ENCODE results near the gene MOB2.
"Not testable (repeated sequence)": the region's sequence is repeated elsewhere in the genome, so short reads cannot be mapped to it uniquely, and the experiment has no call there.

The MOB2 gene

DNA sequence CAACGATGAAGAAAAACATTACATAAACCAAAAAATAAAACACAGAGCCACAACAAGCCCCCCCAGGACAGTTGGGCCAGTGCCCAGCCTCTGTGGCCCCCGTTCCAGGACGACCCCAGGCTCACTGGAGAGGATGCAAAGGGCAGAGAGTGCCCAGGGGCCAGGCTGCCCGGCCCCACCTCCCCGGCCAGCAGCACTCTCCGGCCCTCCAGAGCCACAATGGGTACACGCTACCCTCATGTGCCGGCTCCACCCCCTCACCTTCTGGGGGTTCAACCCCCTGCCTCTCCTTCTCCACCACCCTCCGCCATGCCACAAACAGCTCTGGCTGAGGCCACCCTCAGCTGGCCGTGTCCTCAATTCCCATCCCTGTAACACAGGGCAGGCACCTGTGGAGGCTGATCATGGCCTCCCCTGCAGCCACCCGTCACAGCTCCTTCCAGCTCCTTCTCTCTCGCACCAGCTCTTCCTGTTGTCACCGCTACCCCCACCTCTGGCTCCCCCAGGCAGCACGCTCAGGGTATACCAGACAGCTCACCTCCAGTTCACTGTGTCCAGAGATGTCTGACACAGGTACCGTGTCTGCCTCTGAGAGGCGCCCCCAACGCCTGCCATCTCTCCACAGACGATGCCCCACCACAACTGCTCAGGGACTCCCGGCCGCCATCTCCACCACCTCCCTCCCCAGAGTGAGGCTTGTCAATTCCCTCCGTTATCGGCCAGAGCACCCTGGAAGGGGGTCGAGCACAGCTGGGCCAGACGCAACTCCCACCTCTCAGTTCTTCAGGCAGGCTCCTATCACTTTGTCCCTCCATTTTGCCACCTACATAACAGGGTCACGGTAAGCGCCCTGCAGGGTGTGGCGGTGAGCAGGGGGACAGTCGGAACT, 30.8 kb upstream of the MOB2 start:
- DNase-seq, result no peak

DNA sequence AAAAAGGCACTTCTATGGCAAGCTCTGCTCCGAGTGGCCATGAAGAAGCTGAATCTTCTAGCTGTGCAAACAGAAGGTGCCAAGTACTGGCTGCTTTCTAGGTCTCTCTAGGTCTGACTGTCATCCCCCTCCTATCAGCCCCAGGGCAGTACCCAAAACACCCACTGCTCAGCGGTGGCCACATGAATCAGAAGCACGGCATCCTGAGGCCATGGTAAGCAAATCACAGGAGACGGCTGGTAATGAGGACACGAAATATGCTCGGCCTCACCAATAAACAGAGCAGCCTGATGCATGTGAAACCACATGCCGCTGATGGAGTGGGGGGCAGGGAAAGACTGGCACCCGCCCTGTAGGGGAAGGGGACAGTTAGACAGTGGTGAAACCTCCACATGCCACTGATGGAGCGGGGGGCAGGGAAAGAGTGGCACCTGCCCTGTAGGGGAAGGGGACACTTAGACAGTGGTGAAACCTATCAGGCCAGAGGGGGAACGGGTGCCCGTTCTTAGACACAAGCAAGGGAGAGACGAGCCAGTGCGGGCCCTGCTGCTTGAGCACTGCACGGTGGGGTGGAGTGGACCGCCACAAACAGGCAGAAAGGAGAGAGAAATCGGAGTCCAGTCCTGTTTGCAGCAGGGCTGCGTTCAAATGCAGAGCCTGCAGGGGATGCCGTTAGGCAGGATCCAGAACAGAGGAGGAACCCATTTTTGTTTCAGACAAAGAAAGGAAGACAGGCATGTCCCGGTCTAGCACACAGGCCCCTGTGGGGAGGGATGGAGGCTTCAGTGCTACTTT, 29.9 kb upstream of the MOB2 start:
- no peak for DNase-seq

DNA sequence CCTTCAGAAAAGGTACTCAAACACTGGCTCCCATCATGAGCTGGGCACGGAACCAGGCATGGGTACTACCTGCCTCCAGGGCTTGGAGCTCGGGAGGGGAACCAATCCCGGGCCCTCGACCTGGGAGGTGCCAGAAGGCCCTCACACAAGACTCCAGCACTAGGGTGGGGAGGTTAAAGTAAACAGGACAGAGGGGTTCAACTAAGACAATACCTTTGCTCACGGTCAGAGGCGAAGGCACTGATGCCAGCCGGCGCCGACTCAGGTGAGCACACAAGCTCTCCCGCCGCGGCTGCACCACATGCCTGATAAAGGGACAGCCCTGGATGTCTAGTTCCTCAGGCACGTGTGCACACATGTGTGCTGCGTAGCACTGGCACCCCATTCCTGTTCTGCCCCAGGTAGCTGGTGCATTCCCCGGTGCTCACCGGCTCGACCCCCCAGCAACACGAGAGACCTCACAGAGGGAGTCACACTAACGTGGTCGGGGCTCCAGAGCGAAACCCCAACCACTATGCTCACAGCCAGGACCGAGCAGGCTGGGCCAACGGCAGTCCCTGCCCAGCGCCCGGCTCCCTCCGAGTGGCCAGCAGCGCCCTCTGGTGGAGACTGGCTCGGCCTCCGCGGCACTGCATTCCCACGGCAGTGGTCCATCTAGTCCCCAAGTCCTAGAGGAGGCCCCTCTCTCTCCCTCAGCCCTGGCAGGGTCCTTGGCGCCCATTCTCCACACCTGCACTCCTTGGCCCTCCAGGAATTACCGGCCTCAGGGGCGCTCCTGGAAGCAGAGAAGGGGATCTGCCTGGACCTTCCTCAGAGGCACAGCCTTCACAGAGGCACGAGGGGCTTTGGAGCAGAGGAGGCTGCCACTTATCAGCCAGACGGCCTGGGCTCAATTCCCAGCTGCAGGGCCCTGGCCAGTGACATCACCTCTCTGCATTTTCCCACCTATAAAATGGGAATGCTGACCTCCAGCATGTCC, 28.8 kb upstream of the MOB2 start:
- DNase-seq, result peak; percentile 31

DNA sequence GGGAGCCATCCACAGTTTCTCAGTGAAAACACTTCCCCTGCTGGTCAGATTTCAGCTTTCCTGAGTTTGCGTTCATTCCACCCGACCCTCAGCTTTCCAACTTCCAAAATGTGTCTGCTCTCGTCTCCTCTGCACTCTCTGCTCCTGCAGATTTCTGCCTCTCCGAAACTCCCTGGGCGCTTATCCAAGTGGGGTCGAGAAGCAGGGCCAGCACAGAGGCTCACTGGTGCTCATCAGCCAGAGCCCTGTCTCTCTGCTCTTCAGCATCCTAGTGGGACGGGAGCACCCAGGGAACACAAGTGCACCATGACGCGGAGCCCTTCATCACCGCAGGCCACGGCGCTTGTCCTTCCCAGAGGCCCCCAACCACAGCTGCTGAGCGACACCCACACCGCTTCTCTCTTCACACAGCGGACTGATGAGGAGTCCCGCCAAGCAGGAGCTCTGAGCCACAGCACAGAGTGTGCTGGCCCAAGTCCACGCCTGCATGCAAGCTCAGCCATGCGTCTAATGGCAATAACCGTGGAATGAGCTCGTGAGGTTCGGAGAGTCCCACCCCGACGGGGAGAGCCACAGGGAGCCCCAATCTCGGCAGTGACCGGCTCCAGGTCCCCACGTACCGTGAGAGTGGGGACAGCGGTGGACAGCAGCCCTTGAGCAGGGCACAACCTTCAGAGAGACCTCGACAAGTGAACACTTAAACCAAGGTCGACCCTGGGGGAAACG, 27.9 kb upstream of the MOB2 start:
- DNase-seq, result no peak

DNA sequence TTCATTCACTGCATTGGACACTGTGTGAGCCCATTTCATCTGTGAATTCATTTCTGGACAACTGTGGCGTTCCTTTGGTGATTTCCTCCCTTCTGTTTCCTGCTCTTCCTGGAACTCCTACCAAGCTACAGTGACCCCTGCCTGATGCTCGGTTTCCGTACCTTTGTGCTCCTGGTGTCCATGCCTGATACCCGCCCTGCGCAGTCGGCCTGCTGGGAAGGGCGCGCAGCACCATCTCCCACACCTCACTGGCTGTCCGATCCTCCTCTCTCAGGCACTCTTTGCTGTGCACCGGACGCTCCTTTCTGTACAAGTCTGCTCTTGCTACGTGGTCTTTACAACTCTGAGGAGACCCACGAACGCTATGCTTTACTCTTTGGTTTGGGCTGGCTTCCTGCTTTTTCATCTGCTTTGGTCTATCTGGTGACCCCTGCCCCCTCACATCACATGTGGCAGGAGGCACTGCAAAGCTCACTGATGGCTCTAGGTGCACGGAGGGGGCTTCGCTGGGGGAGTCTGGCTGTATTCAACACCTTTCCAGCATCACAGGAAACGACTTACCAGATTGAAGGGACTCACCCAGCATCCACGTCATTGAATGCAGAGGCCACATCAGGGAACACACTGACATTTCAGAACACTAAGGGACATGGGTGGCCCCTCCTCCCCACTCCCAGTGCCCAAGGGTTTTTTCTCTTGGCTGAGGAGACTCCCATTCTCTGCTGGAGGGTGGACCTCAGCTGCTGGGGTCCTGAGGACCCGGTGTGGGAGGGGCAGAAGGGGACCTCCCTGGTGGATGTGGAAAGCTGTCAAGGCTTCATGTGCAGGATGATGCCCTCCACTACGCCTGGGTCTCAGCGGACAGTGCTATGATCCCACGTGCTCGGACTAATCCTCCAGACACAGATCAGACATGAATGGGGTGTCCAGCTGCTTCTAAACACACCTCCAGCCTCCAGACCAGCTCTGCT, 27.0 kb upstream of the MOB2 start:
- DNase-seq, result no peak

DNA sequence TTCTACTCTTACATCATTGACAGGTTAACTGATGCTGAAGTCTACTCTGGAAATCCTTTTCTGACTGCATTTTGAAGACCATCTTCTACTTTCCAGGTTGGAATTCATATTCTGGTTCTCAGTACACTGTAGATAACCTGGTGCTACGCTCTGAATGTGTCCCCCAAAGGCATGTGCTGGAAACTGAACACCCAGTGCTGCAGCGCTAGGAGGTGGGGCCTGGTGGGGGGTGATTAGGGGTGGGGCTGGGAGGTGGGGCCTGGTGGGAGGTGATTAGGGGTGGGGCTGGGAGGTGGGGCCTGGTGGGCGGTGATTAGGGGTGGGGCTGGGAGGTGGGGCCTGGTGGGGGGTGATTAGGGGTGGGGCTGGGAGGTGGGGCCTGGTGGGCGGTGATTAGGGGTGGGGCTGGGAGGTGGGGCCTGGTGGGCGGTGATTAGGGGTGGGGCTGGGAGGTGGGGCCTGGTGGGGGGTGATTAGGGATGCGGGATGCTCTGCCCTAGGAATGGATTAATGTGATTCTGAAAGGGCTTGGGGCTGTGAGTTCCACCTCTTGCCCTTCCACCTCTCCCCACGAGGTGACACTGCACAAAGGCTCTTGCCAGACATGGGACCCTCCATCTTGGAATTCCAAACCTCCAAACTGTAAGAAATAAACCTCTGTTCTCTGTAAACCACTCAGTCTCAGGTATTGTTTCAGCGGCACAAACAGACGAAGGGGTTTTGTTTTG, 26.1 kb upstream of the MOB2 start:
- DNase-seq, result not testable (repeated sequence)

DNA sequence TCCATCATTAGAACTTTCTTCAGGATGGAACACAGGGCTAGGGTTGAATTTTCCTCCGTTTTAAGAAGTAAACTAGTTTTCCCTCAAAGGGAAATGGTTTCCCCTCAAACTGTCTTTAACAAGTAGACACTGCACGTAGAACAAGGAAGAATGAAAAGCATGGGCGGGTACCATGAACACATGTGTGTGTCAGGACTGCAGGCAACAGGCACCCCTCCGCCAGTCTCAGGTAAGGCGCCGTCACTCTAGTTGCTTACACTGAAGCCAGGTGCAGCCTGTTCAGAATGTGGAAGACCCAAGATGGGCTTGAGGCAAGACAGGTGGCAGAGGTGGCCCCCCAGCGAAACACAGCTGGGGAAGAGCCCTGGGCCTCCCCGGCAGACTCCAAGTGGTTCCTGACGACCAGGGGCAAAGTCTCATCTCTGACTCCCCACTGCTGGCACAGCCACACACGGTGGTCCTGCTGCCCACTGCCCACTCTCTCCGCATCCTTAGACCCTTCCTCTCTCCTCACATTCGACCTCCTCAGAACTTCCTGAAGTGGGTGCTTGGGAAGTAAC, 25.4 kb upstream of the MOB2 start:
- no peak for DNase-seq

DNA sequence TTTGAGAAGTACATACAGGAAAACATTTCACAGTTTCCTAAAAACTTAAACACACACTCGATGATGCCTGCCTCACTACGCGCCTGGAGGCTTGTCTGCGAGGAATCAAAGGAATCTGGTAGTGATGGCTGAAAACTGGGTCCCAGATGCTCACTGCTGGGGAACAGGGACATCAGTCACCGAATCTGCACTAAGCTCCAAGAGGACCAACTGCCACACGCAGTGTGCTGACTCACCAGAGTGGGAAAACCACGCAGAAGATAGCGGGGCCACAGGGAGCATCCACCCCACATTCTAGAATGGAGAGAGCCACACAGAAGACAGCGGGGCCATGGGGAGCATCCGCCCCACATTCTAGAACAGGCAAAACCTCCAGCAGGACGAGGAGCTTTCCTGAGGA, 24.3 kb upstream of the MOB2 start:
- DNase-seq, result no peak

DNA sequence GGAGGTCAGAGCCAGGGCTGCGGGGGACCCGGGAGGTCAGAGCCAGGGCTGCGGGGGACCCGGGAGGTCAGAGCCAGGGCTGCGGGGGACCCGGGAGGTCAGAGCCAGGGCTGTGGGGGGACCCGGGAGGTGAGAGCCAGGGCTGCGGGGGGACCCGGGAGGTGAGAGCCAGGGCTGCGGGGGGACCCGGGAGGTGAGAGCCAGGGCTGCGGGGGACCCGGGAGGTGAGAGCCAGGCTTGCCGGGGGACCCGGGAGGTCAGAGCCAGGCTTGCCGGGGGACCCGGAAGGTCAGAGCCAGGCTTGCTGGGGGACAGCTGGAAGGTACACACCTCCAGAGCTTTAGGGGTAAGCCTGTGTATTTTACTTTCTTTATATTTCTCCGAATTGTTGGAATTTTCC, 23.8 kb upstream of the MOB2 start:
- DNase-seq, result not testable (repeated sequence)

DNA sequence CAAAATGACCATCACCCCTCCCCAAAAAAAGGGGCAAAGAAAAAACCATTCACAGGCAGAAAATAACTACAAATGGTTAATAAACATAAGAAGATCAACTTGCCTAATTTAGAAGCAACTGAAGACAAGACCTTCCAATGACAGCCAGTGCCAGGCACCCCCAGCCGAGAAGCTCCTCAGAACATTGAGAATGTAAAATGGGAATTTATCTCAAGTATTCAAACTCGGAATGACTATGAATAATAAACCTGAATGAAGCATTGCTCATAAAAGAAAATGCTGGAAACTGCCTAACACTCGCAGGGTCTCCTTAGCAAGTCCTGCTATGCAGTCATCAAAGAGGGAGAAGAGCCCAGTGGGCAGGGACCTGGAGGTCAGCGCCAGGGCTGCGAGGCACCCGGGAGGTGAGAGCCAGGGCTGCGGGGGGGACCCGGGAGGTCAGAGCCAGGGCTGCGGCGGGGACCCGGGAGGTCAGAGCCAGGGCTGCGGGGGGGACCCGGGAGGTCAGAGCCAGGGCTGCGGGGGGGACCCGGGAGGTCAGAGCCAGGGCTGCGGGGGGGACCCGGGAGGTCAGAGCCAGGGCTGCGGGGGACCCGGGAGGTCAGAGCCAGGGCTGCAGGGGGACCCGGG, 23.2 kb upstream of the MOB2 start:
- DNase-seq, result no peak

DNA sequence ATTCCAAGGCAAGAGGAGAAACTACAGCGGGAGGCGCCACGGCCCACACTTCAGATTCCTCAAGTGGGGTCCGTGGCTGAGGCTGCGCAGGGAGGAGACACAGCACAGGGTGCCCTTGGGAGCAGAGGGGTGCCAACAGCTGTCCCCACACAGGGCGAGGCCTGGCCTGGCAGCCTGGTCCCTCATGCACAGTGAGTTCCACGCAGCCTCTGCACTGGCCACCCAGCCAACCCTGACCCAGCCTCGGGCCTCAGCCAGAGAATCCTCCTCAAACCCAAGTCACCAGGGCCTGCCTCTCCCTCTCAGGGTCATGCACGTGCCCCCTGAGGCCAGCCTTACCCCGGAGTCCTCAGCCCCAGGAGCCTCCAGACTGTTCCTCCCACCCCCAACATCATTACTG, 22.4 kb upstream of the MOB2 start:
- no peak for DNase-seq

DNA sequence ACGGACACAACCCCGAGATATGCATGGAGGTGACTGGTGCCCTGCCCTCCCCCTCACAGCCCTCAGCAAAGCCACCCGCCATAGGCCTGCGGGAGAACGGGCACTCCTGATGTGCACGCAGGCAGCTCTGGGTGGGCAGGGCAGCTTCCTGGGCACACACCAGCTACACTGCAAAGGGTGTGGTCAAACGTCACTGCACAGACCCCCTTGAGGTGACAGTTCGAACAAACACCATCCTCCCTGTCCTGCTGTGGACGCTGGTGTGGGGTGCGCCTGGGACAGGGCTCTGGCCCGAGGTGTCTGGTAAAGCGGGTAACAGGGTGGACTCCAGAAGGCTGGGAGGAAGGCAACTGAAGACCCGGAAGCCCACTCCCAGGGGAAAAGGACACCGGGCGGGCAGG, 21.9 kb upstream of the MOB2 start:
- DNase-seq, result no peak

DNA sequence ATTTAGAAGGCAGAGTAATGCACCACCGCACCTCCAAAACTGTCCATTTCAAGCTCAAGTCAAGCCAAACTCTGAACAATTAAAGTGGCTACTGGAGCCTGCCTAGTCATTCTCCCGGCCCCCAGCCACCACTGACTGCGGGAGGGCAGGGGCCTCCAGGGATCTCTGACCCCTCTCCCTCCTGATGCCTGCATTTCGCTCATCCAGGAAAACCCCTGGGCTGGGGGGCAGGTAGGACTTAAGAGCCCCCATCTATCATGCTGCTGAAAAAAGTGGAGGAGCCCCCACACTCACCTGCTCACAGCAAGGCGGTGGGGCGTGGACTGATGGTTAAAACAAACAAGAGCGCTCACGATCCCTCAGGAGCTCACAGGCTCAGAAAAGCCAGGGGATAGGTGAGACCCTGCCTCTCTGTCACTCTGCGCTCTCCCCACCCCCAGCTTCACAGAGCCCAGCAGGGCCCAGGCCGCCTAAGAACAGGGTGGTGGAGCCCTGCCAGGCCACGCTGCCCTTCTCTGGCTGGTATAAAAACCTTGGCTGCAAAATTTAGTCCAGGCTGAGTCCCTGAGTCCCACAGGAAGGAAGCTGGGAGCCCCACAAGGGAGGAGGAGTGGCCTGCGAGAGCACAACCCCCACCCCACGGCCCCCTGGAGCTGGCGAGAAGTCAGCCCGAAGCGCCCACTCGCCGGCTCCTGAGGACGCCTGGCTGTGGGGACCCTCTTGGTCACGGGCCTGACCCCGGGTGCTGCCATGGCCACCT, 21.0 kb upstream of the MOB2 start:
- DNase-seq, result no peak

DNA sequence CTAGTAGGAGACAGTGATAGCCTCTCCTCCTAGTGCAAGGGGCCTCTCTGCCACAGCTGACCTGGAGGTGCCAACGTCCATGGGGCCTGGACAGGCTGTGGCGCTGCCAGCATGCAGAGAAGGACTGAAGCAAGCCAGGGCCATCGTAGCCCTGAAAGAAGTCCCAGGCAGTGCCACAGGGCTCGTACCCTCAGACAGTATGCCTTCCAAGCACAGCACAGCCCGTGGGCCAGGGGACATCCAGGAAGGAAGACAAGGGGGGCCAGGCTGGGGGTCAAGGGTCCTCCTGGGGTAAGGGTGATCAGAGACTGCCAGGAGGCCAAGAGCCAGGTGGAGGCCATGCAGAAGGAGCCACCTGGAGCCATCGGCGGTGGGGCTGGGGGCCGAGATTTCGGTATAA, 20.4 kb upstream of the MOB2 start:
- DNase-seq, result no peak

DNA sequence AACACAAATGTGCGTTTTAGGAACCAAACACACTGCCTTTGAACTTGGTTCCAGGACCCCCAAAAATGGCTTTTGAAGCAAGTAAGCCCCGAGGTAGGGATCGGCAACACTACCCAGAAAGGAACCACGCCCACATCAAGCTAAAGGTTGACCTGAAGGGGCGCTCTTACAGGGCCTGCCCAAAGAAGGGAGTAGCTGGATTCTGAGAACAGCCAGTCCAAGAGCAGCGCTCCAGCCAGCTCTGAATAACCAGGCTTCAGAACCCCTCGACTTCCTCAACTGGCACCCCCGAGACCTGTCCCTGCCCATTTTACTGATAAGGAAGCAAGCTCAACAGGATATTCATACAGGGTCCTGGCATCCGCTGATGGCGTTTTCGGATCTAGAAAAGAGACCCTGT, 18.9 kb upstream of the MOB2 start:
- no peak for DNase-seq

DNA sequence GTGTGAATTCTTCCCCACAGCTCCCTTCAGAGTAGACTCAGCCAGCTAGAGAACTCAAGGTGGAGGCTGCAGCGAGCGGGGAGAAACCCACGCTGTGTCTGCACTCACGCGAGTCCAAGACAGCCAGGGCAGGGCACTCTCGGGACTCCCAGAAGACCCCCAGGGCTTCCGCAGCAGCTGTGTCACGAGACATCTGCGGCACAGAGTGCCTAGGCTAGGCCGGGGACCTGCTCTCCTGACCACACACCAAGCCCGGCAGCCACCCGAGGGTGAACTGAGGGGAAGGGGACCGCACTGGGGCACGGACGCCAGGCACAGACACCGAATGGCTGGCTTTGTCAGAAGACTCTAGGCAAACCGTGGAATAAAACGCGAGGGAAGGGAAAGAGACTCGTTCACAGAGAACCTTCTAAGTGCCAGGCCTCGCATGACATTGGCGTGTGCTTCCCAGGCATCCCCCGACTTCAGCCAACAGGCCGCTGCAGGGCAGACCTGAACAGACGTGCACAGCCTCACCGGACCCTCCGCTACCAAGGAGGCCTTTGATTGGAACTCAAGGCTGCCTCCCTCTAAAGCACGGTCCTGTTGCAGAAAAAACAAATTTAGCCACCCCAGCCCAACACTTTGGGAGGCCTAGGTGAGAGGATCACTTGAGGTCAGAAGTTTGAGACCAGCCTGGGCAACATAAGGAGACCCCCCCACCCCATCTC, 18.2 kb upstream of the MOB2 start:
- no peak for DNase-seq

DNA sequence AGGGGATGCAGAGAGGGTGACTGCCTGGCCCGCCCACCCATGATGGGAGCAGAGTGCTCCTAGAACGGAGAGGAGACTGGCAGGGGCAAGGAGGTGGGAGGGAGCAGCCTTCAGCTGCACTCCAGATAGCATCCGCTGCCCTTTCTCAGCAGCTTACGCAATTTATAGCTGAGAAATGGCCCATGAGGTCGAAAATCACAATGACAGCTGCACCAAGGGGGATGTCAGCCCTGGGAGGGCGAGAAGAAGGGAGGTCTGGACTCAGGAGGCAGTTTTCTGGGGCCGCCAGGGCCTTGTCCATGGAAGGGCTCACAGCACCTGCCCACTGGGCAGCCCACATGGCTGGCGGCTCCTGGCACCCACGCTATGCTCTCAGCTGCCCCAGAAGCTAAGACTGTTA, 17.6 kb upstream of the MOB2 start:
- no peak for DNase-seq

DNA sequence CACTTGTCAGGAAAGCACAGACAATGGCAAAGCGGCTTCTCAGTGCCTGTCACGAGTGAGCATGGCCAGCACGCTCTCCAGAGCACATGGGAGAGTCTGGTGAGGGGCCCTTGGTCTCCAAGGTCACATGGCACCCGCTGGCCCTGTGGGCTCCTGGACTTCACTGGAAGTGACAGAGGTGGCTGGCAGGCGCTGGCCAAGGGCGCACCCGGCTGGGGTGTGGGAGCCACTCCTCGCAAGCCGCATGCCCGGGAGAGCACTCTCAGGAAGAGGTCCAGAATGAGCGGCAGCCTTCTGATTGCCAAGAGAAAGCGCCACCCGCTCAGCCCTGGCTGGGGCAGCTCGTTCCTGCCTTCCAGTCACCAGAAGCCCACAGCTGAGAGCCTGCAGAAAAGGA, 17.1 kb upstream of the MOB2 start:
- DNase-seq, result no peak
